PC-9 (cell line): ENCODE data around the gene CYBC1. TPM values are rescaled to one million over a fixed set of nuclear protein-coding genes. Genes with fewer than 3 reads are reported as not detected.

ENCODE experiments used
- BruUV-seq: library from RNA; stranded (reverse); fragments of 400-500 nt; replicated peaks from 2 replicates; lab custom pipeline; 2021; lab: Mats Ljungman, UMichigan
- CTCF ChIA-PET: fragments of 300-600 bp; sonication (Branson Sonifier 250); formaldehyde crosslinking; loops from one replicate; lab custom pipeline; 2022; ENCODE audit warnings: antibody characterized with exemption; lab: Charles Lee
- POLR2A ChIA-PET: fragments of 300-600 bp; sonication (Branson Sonifier 250); formaldehyde crosslinking; loops from one replicate; lab custom pipeline; 2022; ENCODE audit warnings: antibody characterized with exemption; ENCODE audit not compliant: unreplicated experiment; lab: Charles Lee
- DNase-seq, 2 experiments: peaks; one replicate each; pipeline versions ENCODE4 v3.0.0 to v3.0.0-alpha.2; 2015 to 2022; ENCODE audit warnings: mixed read lengths in 1 of 2
- H2AFZ ChIP-seq: fragments of 200-600 bp; sonication (generic); 2 replicates; pipeline ENCODE4 v1.8.1; 2017; ENCODE audit warnings: antibody characterized with exemption
- H3F3A ChIP-seq: fragments of 200-600 bp; sonication (generic); 2 replicates; pipeline ENCODE4 v1.8.1; 2017; ENCODE audit warnings: antibody characterized with exemption, mild to moderate bottlenecking, low read depth; ENCODE audit not compliant: insufficient read depth
- H3K27ac ChIP-seq: fragments of 200-600 bp; sonication (generic); 2 replicates; pipeline ENCODE4 v1.6.1; 2016; ENCODE audit warnings: mixed run types
- H3K27me3 ChIP-seq: fragments of 200-600 bp; sonication (generic); 2 replicates; pipeline ENCODE4 v1.6.1; 2016; ENCODE audit warnings: low read depth, mixed run types; ENCODE audit not compliant: insufficient read depth
- H3K36me3 ChIP-seq: fragments of 200-600 bp; sonication (generic); 2 replicates; pipeline ENCODE4 v1.6.1; 2016; ENCODE audit warnings: low read depth, mixed run types
- H3K4me1 ChIP-seq: fragments of 200-600 bp; sonication (generic); replicated peaks from 2 replicates; pipeline ENCODE4 v1.6.1; 2016; ENCODE audit warnings: mixed run types; ENCODE audit not compliant: insufficient read depth
- H3K4me2 ChIP-seq: fragments of 200-600 bp; sonication (generic); 2 replicates; pipeline ENCODE4 v1.6.1; 2017; ENCODE audit warnings: mixed run types
- H3K4me3 ChIP-seq: fragments of 200-600 bp; sonication (generic); 2 replicates; pipeline ENCODE4 v1.6.1; 2016; ENCODE audit warnings: mixed run types
- H3K79me2 ChIP-seq: fragments of 200-600 bp; sonication (generic); 2 replicates; pipeline ENCODE4 v1.6.1; 2017; ENCODE audit warnings: low read depth, mixed run types
- H3K9me2 ChIP-seq: fragments of 200-600 bp; sonication (generic); 2 replicates; pipeline ENCODE4 v1.8.1; 2017; ENCODE audit warnings: mild to moderate bottlenecking; ENCODE audit not compliant: insufficient read depth
- H3K9me3 ChIP-seq: fragments of 200-600 bp; sonication (generic); 2 replicates; pipeline ENCODE4 v1.8.1; 2016; ENCODE audit warnings: low read depth; ENCODE audit not compliant: insufficient read depth
- H4K20me1 ChIP-seq: fragments of 200-600 bp; sonication (generic); 2 replicates; pipeline ENCODE4 v1.8.1; 2017; ENCODE audit not compliant: insufficient read depth
- CTCF ChIP-seq: fragments of 200-600 bp; sonication (generic); conservative IDR thresholded peaks from 2 replicates; pipeline ENCODE4 v1.6.1; 2017; ENCODE audit warnings: mixed run types, antibody characterized with exemption, mild to moderate bottlenecking, moderate library complexity
- EZH2 ChIP-seq: fragments of 200-600 bp; sonication (generic); IDR thresholded peaks from 2 replicates; pipeline ENCODE4 v1.8.0; 2017; ENCODE audit warnings: antibody characterized with exemption, low read depth
- intact Hi-C: fragments of 100-400 bp; cut with micrococcal nuclease; formaldehyde crosslinking; loops from one replicate; pipeline ENCODE4 v1.10.0; 2022; ENCODE audit not compliant: unreplicated experiment
- total RNA-seq: library from RNA; stranded (reverse); gene quantifications from 2 replicates; pipeline ENCODE4 v1.2.3, GENCODE V29; 2021

The CYBC1 gene
- total RNA-seq, 1 experiment from 2014 or later: 78.4 TPM

GRCh38 chr17:82458885-82459424, 8.4 kb upstream of the CYBC1 start:
- H3K27me3 ChIP-seq: no peaks in the 10 kb centered on the region
- TF ChIP-seq EZH2 (no peak), CTCF (no peak)
- no peaks in the 10 kb centered on the region for H3K79me2 ChIP-seq
- peak overlapping the region; percentile 85 for H3K4me2 ChIP-seq
- intact Hi-C loops: loop anchor here (2.0 kb wide), 1 partner anchor 36 kb away; no protein-coding TSS in a partner anchor
- H3K4me3 ChIP-seq: peak overlapping the region; percentile 71
- H3K9me3 ChIP-seq: no peaks in the 10 kb centered on the region
- H3K4me1 ChIP-seq: peaks cover 25% of the 10 kb centered on the region
- H3F3A ChIP-seq: peaks cover 23% of the 10 kb centered on the region
- no peaks in the 10 kb centered on the region for H4K20me1 ChIP-seq
- no peak overlapping the region for H3K27ac ChIP-seq
- no TSS peak for BruUV-seq
- DNase-seq: peak in 1 of 2 experiments; percentile 22
- ChIA-PET CTCF (no interaction called here), POLR2A (interaction anchor here (0.6 kb wide), 1 partner anchor 111 kb away, joined by 5 read pairs; no protein-coding TSS in a partner anchor)
- H2AFZ ChIP-seq: peak overlapping the region; percentile 82
- H3K36me3 ChIP-seq: no peaks in the 10 kb centered on the region
- H3K9me2 ChIP-seq: no peaks in the 10 kb centered on the region

GRCh38 chr17:82458179-82458884, 7.8 kb upstream of the CYBC1 start, which contains the start of gene NARF:
TSS of gene NARF (plus strand) at chr17:82458741. CDS start at chr17:82458804, 63 bp downstream.
- Histone ChIP-seq H3K27ac (peak within 1 kb of the TSS; percentile 95), H3K9me2 (no peaks in the 10 kb centered on the region), H3K4me1 (peaks cover 25% of the 10 kb centered on the region), H3K36me3 (no peaks in the 10 kb centered on the region), H2AFZ (peak within 1 kb of the TSS; percentile 82), H3K4me2 (peak within 1 kb of the TSS; percentile 92), H3F3A (peaks cover 23% of the 10 kb centered on the region), H4K20me1 (no peaks in the 10 kb centered on the region), H3K79me2 (no peaks in the 10 kb centered on the region), H3K4me3 (peak within 1 kb of the TSS; percentile 71), H3K9me3 (no peaks in the 10 kb centered on the region), H3K27me3 (no peaks in the 10 kb centered on the region)
- CTCF ChIA-PET: no interaction called here
- POLR2A ChIA-PET: no interaction called here
- peak; percentile 90 to 95 for DNase-seq
- TF ChIP-seq EZH2 (no peak), CTCF (no peak)
- no TSS peak for BruUV-seq
- intact Hi-C loops: loop anchor here (2.0 kb wide), 1 partner anchor 36 kb away; no protein-coding TSS in a partner anchor

GRCh38 chr17:82457929-82458178, 7.3 kb upstream of the CYBC1 start:
- TSS peak; percentile 92 for BruUV-seq
- POLR2A ChIA-PET: no interaction called here
- H3F3A ChIP-seq: peaks cover 22% of the 10 kb centered on the region
- peak in 1 of 2 experiments; percentile 74 for DNase-seq
- TF ChIP-seq CTCF (no peak), EZH2 (no peak)
- intact Hi-C loops: loop anchor here (2.0 kb wide), 1 partner anchor 37 kb away; no protein-coding TSS in a partner anchor
- H3K36me3 ChIP-seq: no peaks in the 10 kb centered on the region
- H3K4me1 ChIP-seq: peaks cover 25% of the 10 kb centered on the region
- peak overlapping the region; percentile 92 for H3K4me2 ChIP-seq
- peak overlapping the region; percentile 75 for H2AFZ ChIP-seq
- peak overlapping the region; percentile 95 for H3K27ac ChIP-seq
- H3K27me3 ChIP-seq: no peaks in the 10 kb centered on the region
- H4K20me1 ChIP-seq: no peaks in the 10 kb centered on the region
- no peaks in the 10 kb centered on the region for H3K9me2 ChIP-seq
- H3K4me3 ChIP-seq: peak overlapping the region; percentile 71
- no peaks in the 10 kb centered on the region for H3K9me3 ChIP-seq
- CTCF ChIA-PET: no interaction called here
- H3K79me2 ChIP-seq: no peaks in the 10 kb centered on the region
